ENCODE results near the gene EIF2S3.

EIF2S3 gene

GRCh38 chrX:24023544-24023943 lies 31.2 kb upstream of the EIF2S3 start:
- Histone ChIP-seq H3K4me2 (ENCODE audit: low read length) (peak overlapping the region; percentile 68), H2AFZ (no peak overlapping the region), H3K4me1 (no peaks in the 10 kb centered on the region), H3K4me3 (ENCODE audit: low read depth, low read length) (peak overlapping the region; percentile 74), H3K9me3 (ENCODE audit: control insufficient read depth, low read length) (no peaks in the 10 kb centered on the region), H3K9ac (no peak overlapping the region), H3K27ac (no peak overlapping the region), H3K27me3 (ENCODE audit: control insufficient read depth, insufficient read depth, low read length) (no peaks in the 10 kb centered on the region), H3K36me3 (ENCODE audit: control insufficient read depth, insufficient read depth, low read length) (no peaks in the 10 kb centered on the region), H3K79me2 (peaks cover 2% of the 10 kb centered on the region)
- TF ChIP-seq CTCF (IDR thresholded peaks at IDR 0.05) = no peak

GRCh38 chrX:24023972-24024669 lies 30.6 kb upstream of the EIF2S3 start:
- Histone ChIP-seq H3K79me2 (peaks cover 2% of the 10 kb centered on the region), H3K4me2 (ENCODE audit: low read length) (peak overlapping the region; percentile 68), H3K9me3 (ENCODE audit: control insufficient read depth, low read length) (no peaks in the 10 kb centered on the region), H3K4me1 (no peaks in the 10 kb centered on the region), H3K27ac (peak overlapping the region; percentile 80), H3K9ac (peak overlapping the region; percentile 53), H3K4me3 (ENCODE audit: low read depth, low read length) (peak overlapping the region; percentile 74), H3K36me3 (ENCODE audit: control insufficient read depth, insufficient read depth, low read length) (no peaks in the 10 kb centered on the region), H3K27me3 (ENCODE audit: control insufficient read depth, insufficient read depth, low read length) (no peaks in the 10 kb centered on the region), H2AFZ (peak overlapping the region; percentile 81)
- no peak for TF ChIP-seq CTCF (IDR thresholded peaks at IDR 0.05)

GRCh38 chrX:24024819-24025740 lies 29.7 kb upstream of the EIF2S3 start:
- H3K79me2 ChIP-seq = peaks cover 2% of the 10 kb centered on the region
- no peaks in the 10 kb centered on the region for H3K27me3 ChIP-seq (ENCODE audit: control insufficient read depth, insufficient read depth, low read length)
- peak overlapping the region; percentile 31 for H3K9ac ChIP-seq
- TF ChIP-seq CTCF (IDR thresholded peaks at IDR 0.05) = no peak
- peak overlapping the region; percentile 74 for H3K4me3 ChIP-seq (ENCODE audit: low read depth, low read length)
- H3K9me3 ChIP-seq (ENCODE audit: control insufficient read depth, low read length) = no peaks in the 10 kb centered on the region
- peak overlapping the region; percentile 68 for H3K4me2 ChIP-seq (ENCODE audit: low read length)
- H2AFZ ChIP-seq = peak overlapping the region; percentile 81
- H3K4me1 ChIP-seq = no peaks in the 10 kb centered on the region
- peak overlapping the region; percentile 98 for H3K27ac ChIP-seq
- H3K36me3 ChIP-seq (ENCODE audit: control insufficient read depth, insufficient read depth, low read length) = no peaks in the 10 kb centered on the region

GRCh38 chrX:24025741-24026403 lies 28.9 kb upstream of the EIF2S3 start:
- H3K4me1 ChIP-seq = no peaks in the 10 kb centered on the region
- no peaks in the 10 kb centered on the region for H3K36me3 ChIP-seq (ENCODE audit: control insufficient read depth, insufficient read depth, low read length)
- H2AFZ ChIP-seq = peak overlapping the region; percentile 73
- H3K4me3 ChIP-seq (ENCODE audit: low read depth, low read length) = peak overlapping the region; percentile 70
- H3K9ac ChIP-seq = peak overlapping the region; percentile 92
- peak overlapping the region; percentile 98 for H3K27ac ChIP-seq
- no peak for TF ChIP-seq CTCF (IDR thresholded peaks at IDR 0.05)
- H3K79me2 ChIP-seq = peaks cover 2% of the 10 kb centered on the region
- H3K27me3 ChIP-seq (ENCODE audit: control insufficient read depth, insufficient read depth, low read length) = no peaks in the 10 kb centered on the region
- no peaks in the 10 kb centered on the region for H3K9me3 ChIP-seq (ENCODE audit: control insufficient read depth, low read length)
- H3K4me2 ChIP-seq (ENCODE audit: low read length) = peak overlapping the region; percentile 88

Measured in parathyroid adenoma (tissue), 2 donors.